ENCODE results near the gene CD4.
"Not testable (repeated sequence)": the region's sequence is repeated elsewhere in the genome, so short reads cannot be mapped to it uniquely, and the experiment has no call there.

CD4 gene

GRCh38 chr12:6866920-6867412 lies 77.6 kb downstream of the CD4 start:
- no peak for DNase-seq (ENCODE audit: low read depth in 2 of 2)

- DNase-seq (ENCODE audit: low read depth in 2 of 2): peak; percentile 71 to 76
Measured at GRCh38 chr12:6867413-6868210, 78.3 kb downstream of the CD4 start, which contains the start of gene TPI1. Gene TPI1, plus strand, starts transcription at chr12:6867531. Its CDS starts 36 bp downstream, at chr12:6867567.

DNA sequence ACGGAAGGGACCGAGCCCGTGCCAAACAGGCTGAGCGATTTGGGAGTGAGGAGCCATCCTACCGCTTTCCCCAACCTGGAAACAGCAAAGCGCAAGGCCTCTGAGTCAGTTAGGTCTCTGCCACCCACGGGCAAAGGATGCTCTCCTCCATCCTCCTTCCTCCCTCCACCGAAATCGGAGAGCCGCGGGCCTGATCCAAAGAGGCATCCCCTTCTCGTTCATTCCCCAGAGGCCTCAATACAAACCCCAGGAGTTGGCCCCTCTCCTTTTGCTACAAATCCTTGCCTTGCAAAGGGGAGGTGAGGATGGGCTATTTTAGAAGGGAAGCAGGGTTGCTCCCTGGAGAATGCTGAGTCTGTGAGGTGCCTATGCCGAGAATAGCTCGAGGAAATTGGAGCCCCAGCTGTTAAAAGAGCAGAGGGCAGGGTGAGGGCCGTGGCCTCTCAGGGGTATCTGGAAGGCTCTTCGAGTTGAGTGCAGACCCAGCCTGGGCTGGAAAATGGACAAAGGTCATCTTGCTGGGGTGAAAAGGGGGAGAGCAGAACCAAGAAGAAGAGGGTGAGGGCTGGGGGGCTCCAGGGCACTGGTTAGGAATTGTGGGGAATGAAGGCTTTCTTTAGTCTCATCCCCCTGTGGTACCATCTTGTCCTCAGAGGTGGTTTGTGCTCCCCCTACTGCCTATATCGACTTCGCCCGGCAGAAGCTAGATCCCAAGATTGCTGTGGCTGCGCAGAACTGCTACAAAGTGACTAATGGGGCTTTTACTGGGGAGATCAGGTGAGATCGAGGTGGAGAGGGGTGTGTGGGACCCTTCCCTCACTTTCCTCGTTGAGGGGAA lies 79.1 kb downstream of the CD4 start:
- DNase-seq (ENCODE audit: low read depth in 2 of 2): peak in 1 of 2 donors; percentile 22

DNA sequence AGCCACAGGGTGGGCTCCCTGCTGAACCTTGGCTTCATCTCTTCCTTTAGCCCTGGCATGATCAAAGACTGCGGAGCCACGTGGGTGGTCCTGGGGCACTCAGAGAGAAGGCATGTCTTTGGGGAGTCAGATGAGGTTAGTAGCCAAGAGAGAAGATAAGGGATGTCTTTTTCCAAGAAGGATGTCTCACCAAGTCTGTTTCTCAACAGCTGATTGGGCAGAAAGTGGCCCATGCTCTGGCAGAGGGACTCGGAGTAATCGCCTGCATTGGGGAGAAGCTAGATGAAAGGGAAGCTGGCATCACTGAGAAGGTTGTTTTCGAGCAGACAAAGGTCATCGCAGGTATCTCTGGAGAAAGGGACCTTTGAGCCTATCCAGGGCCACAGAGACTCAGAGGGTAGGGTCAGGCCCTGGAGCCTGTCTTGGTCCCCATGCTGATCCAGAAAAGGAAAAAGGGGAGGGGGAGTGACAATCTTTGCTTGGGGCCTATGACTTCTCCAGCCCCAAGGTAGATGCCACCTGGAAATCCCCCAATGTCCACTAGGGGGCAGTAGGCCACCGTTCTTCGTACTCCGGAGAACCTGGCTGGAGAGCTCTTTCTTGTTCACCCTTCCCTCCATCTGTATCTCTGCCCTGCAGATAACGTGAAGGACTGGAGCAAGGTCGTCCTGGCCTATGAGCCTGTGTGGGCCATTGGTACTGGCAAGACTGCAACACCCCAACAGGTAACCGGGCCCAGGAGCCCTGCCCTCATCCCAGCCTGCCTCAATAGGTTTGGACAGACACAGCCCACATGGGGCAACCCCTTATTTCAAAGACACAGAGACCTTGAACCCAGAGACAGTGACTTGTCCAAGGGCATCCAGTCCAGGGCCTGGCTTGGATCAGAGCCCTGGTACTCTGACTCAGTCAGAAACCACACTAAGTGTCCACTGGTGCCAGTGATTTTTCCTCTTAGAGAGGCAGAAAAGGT lies 80.0 kb downstream of the CD4 start:
- DNase-seq (ENCODE audit: low read depth in 2 of 2): peak; percentile 76 to 78

DNA sequence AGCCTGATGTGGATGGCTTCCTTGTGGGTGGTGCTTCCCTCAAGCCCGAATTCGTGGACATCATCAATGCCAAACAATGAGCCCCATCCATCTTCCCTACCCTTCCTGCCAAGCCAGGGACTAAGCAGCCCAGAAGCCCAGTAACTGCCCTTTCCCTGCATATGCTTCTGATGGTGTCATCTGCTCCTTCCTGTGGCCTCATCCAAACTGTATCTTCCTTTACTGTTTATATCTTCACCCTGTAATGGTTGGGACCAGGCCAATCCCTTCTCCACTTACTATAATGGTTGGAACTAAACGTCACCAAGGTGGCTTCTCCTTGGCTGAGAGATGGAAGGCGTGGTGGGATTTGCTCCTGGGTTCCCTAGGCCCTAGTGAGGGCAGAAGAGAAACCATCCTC lies 81.0 kb downstream of the CD4 start:
- not testable (repeated sequence) for DNase-seq (ENCODE audit: low read depth in 2 of 2)

All from stimulated activated CD4-positive, alpha-beta T cell treated with anti-CD3 and anti-CD28 coated beads, Interleukin-4, amount 100 ng/mL, for 48 hours (primary cell).